CD8-positive, alpha-beta memory T cell (primary cell): Measurements from ENCODE around the gene SERPINA6. TPM values are rescaled to one million over a fixed set of nuclear protein-coding genes. Genes with fewer than 3 reads are reported as not detected.
"Not testable (repeated sequence)": the region's sequence is repeated elsewhere in the genome, so short reads cannot be mapped to it uniquely, and the experiment has no call there.

Source experiments
- CTCF ChIA-PET: fragments of 350-600 bp; sonication (Branson Sonifier 250); formaldehyde crosslinking; loops from one replicate; lab custom pipeline; 2021; ENCODE audit warnings: antibody characterized with exemption; lab: Charles Lee
- POLR2A ChIA-PET: fragments of 350-600 bp; sonication (Branson Sonifier 250); formaldehyde crosslinking; loops from one replicate; lab custom pipeline; 2021; ENCODE audit warnings: antibody characterized with exemption; lab: Charles Lee
- DNase-seq, 5 donors: peaks; one replicate each; pipeline versions ENCODE4 v3.0.0 to v3.0.0-alpha.2; 2020 to 2022; ENCODE audit warnings: mixed read lengths in 1 of 5
- H3K27ac ChIP-seq: one replicate; pipeline ENCODE4 v1.7.0; 2013; ENCODE audit warnings: low read depth, mild to moderate bottlenecking, low read length, moderate library complexity
- H3K27me3 ChIP-seq: 2 replicates; pipeline ENCODE4 v1.7.0; 2013; ENCODE audit warnings: low read length, mild to moderate bottlenecking; ENCODE audit not compliant: insufficient read depth, poor library complexity, severe bottlenecking
- H3K36me3 ChIP-seq: 2 replicates; pipeline ENCODE4 v1.7.0; 2013; ENCODE audit warnings: mild to moderate bottlenecking, low read length, moderate library complexity; ENCODE audit not compliant: insufficient read depth
- H3K4me1 ChIP-seq: 2 replicates; pipeline ENCODE4 v1.7.0; 2013; ENCODE audit warnings: mild to moderate bottlenecking, low read length, moderate library complexity; ENCODE audit not compliant: insufficient read depth
- H3K4me3 ChIP-seq: 2 replicates; pipeline ENCODE4 v1.7.0; 2013; ENCODE audit warnings: mild to moderate bottlenecking, low read length
- H3K9me3 ChIP-seq: 2 replicates; pipeline ENCODE4 v1.7.0; 2013; ENCODE audit warnings: mild to moderate bottlenecking, low read length
- H3K27ac Mint-ChIP-seq, 8 donors: one replicate each; pipeline ENCODE4 v1.8.0; 2020 to 2021; ENCODE audit warnings: mixed read lengths in 8 of 8, mild to moderate bottlenecking in 6 of 8, inconsistent platforms in 3 of 8, moderate library complexity in 3 of 8
- H3K27me3 Mint-ChIP-seq, 2 donors: one replicate each; pipeline ENCODE4 v1.8.0; 2020 to 2021; ENCODE audit warnings: mixed read lengths in 2 of 2, mild to moderate bottlenecking in 1 of 2, moderate library complexity in 1 of 2
- H3K36me3 Mint-ChIP-seq, 3 donors: one replicate each; pipeline ENCODE4 v1.8.0; 2020 to 2021; ENCODE audit warnings: mixed read lengths in 3 of 3, inconsistent platforms in 1 of 3, mild to moderate bottlenecking in 1 of 3
- H3K4me1 Mint-ChIP-seq, 3 donors: one replicate each; pipeline ENCODE4 v1.8.0; 2020 to 2021; ENCODE audit warnings: mixed read lengths in 3 of 3, inconsistent platforms in 1 of 3, mild to moderate bottlenecking in 1 of 3
- H3K4me3 Mint-ChIP-seq, 7 donors: one replicate each; pipeline ENCODE4 v1.8.0; 2020 to 2021; ENCODE audit warnings: mixed read lengths in 7 of 7, mild to moderate bottlenecking in 6 of 7, moderate library complexity in 4 of 7, inconsistent platforms in 2 of 7
- H3K9me3 Mint-ChIP-seq, 5 donors: one replicate each; pipeline ENCODE4 v1.8.0; 2020 to 2022; ENCODE audit warnings: mixed read lengths in 5 of 5, mild to moderate bottlenecking in 3 of 5, moderate library complexity in 2 of 5, inconsistent platforms in 1 of 5
- polyA plus RNA-seq: library from polyadenylated mRNA; unstranded; fragments of 300-500 nt; fragmentation: Illumina TruSeq; gene quantifications from one replicate; pipeline ENCODE4 v1.2.3, GENCODE V29; 2021
- total RNA-seq, 2 experiments: library from RNA; stranded (reverse); gene quantifications; one replicate each; pipeline ENCODE4 v1.2.3, GENCODE V29; 2021

SERPINA6 gene
- total and polyA plus RNA-seq, 3 experiments from 2014 or later = not detected

GRCh38 chr14:94303111-94303510 lies 20.0 kb downstream of the SERPINA6 start:
- no peak for DNase-seq
- Mint-ChIP-seq H3K4me1 (no peaks in the 10 kb centered on the region), H3K36me3 (no peaks in the 10 kb centered on the region), H3K4me3 (no peak overlapping the region), H3K9me3 (peaks cover 9 to 17% (median 11%) of the 10 kb centered on the region in 5 donors), H3K27me3 (peaks cover 2 to 11% of the 10 kb centered on the region in 2 donors), H3K27ac (no peak overlapping the region)
- ChIA-PET CTCF (no interaction called here), POLR2A (no interaction called here)
- Histone ChIP-seq H3K36me3 (no peaks in the 10 kb centered on the region), H3K27ac (no peak overlapping the region), H3K4me3 (no peak overlapping the region), H3K9me3 (no peaks in the 10 kb centered on the region), H3K4me1 (no peaks in the 10 kb centered on the region), H3K27me3 (no peaks in the 10 kb centered on the region)

- Mint-ChIP-seq H3K9me3 (peaks cover 0 to 5% (median 3%) of the 10 kb centered on the region in 5 donors), H3K36me3 (no peaks in the 10 kb centered on the region), H3K27ac (no peak overlapping the region), H3K27me3 (peaks cover 4 to 38% of the 10 kb centered on the region in 2 donors), H3K4me3 (no peak overlapping the region), H3K4me1 (no peaks in the 10 kb centered on the region)
- Histone ChIP-seq H3K36me3 (no peaks in the 10 kb centered on the region), H3K27ac (no peak overlapping the region), H3K27me3 (no peaks in the 10 kb centered on the region), H3K4me1 (no peaks in the 10 kb centered on the region), H3K4me3 (no peak overlapping the region), H3K9me3 (no peaks in the 10 kb centered on the region)
- CTCF ChIA-PET = no interaction called here
- POLR2A ChIA-PET = no interaction called here
- no peak for DNase-seq
These were observed 25.0 kb downstream of the SERPINA6 start for GRCh38 chr14:94298130-94298529.

DNA sequence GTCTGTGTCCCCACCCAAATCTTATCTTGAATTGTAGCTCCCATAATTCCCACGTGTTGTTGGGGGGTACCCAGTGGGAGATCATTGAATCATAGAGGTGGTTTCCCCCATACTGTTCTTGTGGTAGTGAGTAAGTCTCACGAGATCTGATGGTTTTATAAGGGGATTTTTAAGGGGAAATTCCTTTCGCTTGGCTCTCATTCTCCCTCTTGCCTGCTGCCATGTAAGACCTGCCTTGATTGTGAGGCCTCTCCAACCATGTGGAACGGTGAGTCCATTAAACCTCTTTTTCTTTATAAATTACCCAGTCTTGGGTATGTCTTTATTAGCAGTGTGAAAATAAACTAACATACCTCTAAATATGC lies 27.0 kb downstream of the SERPINA6 start:
- CTCF ChIA-PET, H3K4me3 ChIP-seq, H3K36me3 ChIP-seq, H3K4me1 Mint-ChIP-seq, H3K4me1 ChIP-seq, H3K9me3 Mint-ChIP-seq, DNase-seq, H3K4me3 Mint-ChIP-seq, POLR2A ChIA-PET, H3K9me3 ChIP-seq, H3K36me3 Mint-ChIP-seq, H3K27me3 ChIP-seq, H3K27ac ChIP-seq: not testable (repeated sequence)
- H3K27me3 Mint-ChIP-seq = peaks cover 4 to 38% of the 10 kb centered on the region in 2 donors
- H3K27ac Mint-ChIP-seq = peak overlapping the region in 1 of 8 donors; percentile 17

GRCh38 chr14:94295360-94296180 lies 27.6 kb downstream of the SERPINA6 start:
- CTCF ChIA-PET = no interaction called here
- Histone ChIP-seq H3K9me3 (no peaks in the 10 kb centered on the region), H3K4me3 (no peak overlapping the region), H3K27me3 (no peaks in the 10 kb centered on the region), H3K27ac (no peak overlapping the region), H3K36me3 (no peaks in the 10 kb centered on the region), H3K4me1 (no peaks in the 10 kb centered on the region)
- Mint-ChIP-seq H3K27me3 (peaks cover 5 to 43% of the 10 kb centered on the region in 2 donors), H3K4me3 (no peak overlapping the region), H3K9me3 (peaks cover 0 to 3% (median 0%) of the 10 kb centered on the region in 5 donors), H3K27ac (peak overlapping the region in 1 of 8 donors; percentile 17), H3K36me3 (no peaks in the 10 kb centered on the region), H3K4me1 (no peaks in the 10 kb centered on the region)
- DNase-seq = no peak
- POLR2A ChIA-PET = no interaction called here

DNA sequence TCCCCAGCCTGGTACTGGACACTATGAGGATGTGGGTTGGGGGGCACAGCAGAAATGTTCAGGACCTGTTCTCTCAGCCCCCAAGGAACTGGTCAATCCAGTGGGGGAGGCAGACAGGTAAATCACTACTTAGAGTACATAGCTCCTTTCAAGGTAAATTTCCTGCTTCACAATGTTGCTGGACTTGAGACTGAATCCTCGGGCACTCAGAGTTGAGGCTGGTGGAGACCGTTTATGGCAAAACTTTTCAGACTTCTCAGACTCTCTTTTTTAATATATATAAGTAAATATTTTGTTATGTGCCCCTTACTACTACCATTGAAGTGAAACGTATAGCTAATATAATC lies 29.6 kb downstream of the SERPINA6 start:
- Histone ChIP-seq H3K4me1 (no peaks in the 10 kb centered on the region), H3K9me3 (no peaks in the 10 kb centered on the region), H3K27me3 (no peaks in the 10 kb centered on the region), H3K4me3 (no peak overlapping the region), H3K27ac (no peak overlapping the region), H3K36me3 (no peaks in the 10 kb centered on the region)
- Mint-ChIP-seq H3K27me3 (peaks cover 7 to 38% of the 10 kb centered on the region in 2 donors), H3K9me3 (peaks cover 0 to 5% (median 0%) of the 10 kb centered on the region in 5 donors), H3K36me3 (no peaks in the 10 kb centered on the region), H3K4me3 (no peak overlapping the region), H3K4me1 (no peaks in the 10 kb centered on the region), H3K27ac (no peak overlapping the region)
- POLR2A ChIA-PET = no interaction called here
- CTCF ChIA-PET = no interaction called here
- DNase-seq = no peak

DNA sequence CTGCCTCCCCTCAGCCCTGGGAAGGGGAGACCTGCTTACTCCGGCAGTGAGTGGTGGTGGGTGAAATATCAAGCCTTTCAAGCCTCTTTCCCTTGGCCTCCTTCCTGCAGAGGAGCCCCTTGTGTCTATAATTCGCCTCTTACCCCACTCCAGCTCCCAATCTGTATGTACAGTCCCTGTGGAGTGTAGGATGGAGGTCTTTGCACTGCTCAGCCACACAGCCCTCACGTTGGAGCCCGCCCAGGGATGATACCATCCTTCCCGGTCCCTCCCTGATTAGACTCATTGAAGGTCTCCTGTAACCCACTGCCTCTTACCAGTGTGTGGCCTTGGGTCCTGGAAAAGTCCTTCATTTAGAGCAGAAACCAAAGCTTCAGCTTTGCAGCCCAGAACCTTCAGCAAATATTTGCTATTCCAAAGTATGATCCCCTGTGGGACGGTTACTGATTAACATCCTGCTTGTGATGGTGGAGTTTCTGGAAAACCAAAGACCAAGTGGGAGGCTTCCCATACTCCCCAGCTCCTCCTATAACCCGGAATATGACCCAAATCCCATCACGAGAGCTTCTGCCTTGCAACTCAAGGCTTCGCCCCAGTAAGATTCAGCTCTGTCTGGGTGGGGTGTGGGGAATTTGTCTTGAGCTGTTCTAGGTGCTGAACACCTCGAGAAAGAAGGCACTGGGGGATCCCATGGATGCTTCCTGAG lies 30.1 kb downstream of the SERPINA6 start, which contains the start of gene SERPINA10:
SERPINA10 (minus strand) TSS at position 397 of the 706 bp plus-strand sequence. CDS start 2,675 bp downstream, outside the sequence.
- peaks cover 8 to 37% of the 10 kb centered on the region in 2 donors for H3K27me3 Mint-ChIP-seq
- Histone ChIP-seq H3K27ac (no peak within 1 kb of the TSS), H3K36me3 (no peaks in the 10 kb centered on the region), H3K9me3 (no peaks in the 10 kb centered on the region), H3K4me3 (no peak within 1 kb of the TSS), H3K27me3 (no peaks in the 10 kb centered on the region), H3K4me1 (no peaks in the 10 kb centered on the region)
- ChIA-PET POLR2A (no interaction called here), CTCF (no interaction called here)
- H3K9me3 Mint-ChIP-seq = peaks cover 0 to 5% (median 0%) of the 10 kb centered on the region in 5 donors
- no peak within 1 kb of the TSS for H3K27ac Mint-ChIP-seq
- DNase-seq = no peak
- H3K4me3 Mint-ChIP-seq = no peak within 1 kb of the TSS
- H3K36me3 Mint-ChIP-seq = no peaks in the 10 kb centered on the region
- no peaks in the 10 kb centered on the region for H3K4me1 Mint-ChIP-seq

GRCh38 chr14:94292526-94292871 lies 30.6 kb downstream of the SERPINA6 start:
- Mint-ChIP-seq H3K36me3 (no peaks in the 10 kb centered on the region), H3K9me3 (peaks cover 0 to 5% (median 0%) of the 10 kb centered on the region in 5 donors), H3K27me3 (peaks cover 4 to 32% of the 10 kb centered on the region in 2 donors), H3K4me1 (no peaks in the 10 kb centered on the region), H3K27ac (no peak overlapping the region), H3K4me3 (no peak overlapping the region)
- no peak overlapping the region for H3K4me3 ChIP-seq
- ChIA-PET POLR2A (no interaction called here), CTCF (no interaction called here)
- H3K27me3 ChIP-seq = no peaks in the 10 kb centered on the region
- no peak overlapping the region for H3K27ac ChIP-seq
- no peak for DNase-seq
- no peaks in the 10 kb centered on the region for H3K4me1 ChIP-seq
- H3K36me3 ChIP-seq = no peaks in the 10 kb centered on the region
- H3K9me3 ChIP-seq = no peaks in the 10 kb centered on the region

- no peak for DNase-seq
- H3K36me3 ChIP-seq = no peaks in the 10 kb centered on the region
These were observed 31.1 kb downstream of the SERPINA6 start for GRCh38 chr14:94291906-94292525.

More at GRCh38 chr14:94291906-94292525, 31.1 kb downstream of the SERPINA6 start:
- no peak overlapping the region for H3K4me3 ChIP-seq
- Mint-ChIP-seq H3K9me3 (peaks cover 0 to 5% (median 0%) of the 10 kb centered on the region in 5 donors), H3K27me3 (peaks cover 4 to 28% of the 10 kb centered on the region in 2 donors), H3K4me3 (no peak overlapping the region), H3K27ac (no peak overlapping the region), H3K36me3 (no peaks in the 10 kb centered on the region), H3K4me1 (no peaks in the 10 kb centered on the region)
- CTCF ChIA-PET = no interaction called here
- H3K27ac ChIP-seq = no peak overlapping the region
- POLR2A ChIA-PET = no interaction called here
- H3K27me3 ChIP-seq = no peaks in the 10 kb centered on the region
- no peaks in the 10 kb centered on the region for H3K4me1 ChIP-seq
- no peaks in the 10 kb centered on the region for H3K9me3 ChIP-seq
